Transverse colon (tissue), 4 donors: ENCODE results near the gene RNPEP. TPM values are rescaled to one million over a fixed set of nuclear protein-coding genes. Genes with fewer than 3 reads are reported as not detected.

Experiments used
- DNase-seq: peaks from one replicate; pipeline ENCODE4 v3.0.0-alpha.2; 2019
- H3K27ac ChIP-seq, 4 donors: fragments of 200-600 bp; sonication (generic); 2 replicates each; pipeline ENCODE4 v1.5.1; 2016 to 2018; ENCODE audit warnings: inconsistent platforms in 4 of 4
- H3K27me3 ChIP-seq: fragments of 200-600 bp; sonication (generic); 2 replicates; pipeline ENCODE4 v1.5.1; 2017; ENCODE audit warnings: inconsistent platforms
- H3K36me3 ChIP-seq, 4 donors: fragments of 200-600 bp; sonication (generic); 2 replicates each; pipeline ENCODE4 v1.5.1; 2017 to 2019; ENCODE audit warnings: inconsistent platforms in 4 of 4
- H3K4me1 ChIP-seq, 4 donors: fragments of 200-600 bp; sonication (generic); 2 replicates each; pipeline ENCODE4 v1.5.1; 2017 to 2020; ENCODE audit warnings: inconsistent platforms in 4 of 4
- H3K4me3 ChIP-seq, 4 donors: fragments of 200-600 bp; sonication (generic); 1 replicate in 1 of 4; 2 replicates in 3 of 4; pipeline versions ENCODE4 v1.5.1 to v1.6.1; 2017 to 2019; ENCODE audit warnings: inconsistent platforms in 4 of 4
- H3K9me3 ChIP-seq, 2 donors: fragments of 200-600 bp; sonication (generic); 2 replicates each; pipeline ENCODE4 v1.5.1; 2017 to 2019; ENCODE audit warnings: inconsistent platforms in 2 of 2
- EP300 ChIP-seq: sonication (generic); formaldehyde crosslinking; IDR thresholded peaks from one replicate; pipeline ENCODE4 v1.6.1; 2017; ENCODE audit warnings: antibody characterized with exemption, low read depth
- POLR2A ChIP-seq: fragments of 450-650 bp; IDR thresholded peaks from one replicate; pipeline ENCODE4 v1.6.1; 2016; ENCODE audit warnings: antibody characterized with exemption, mild to moderate bottlenecking, moderate library complexity
- POLR2AphosphoS5 ChIP-seq, 3 donors: sonication (generic); formaldehyde crosslinking; IDR thresholded peaks; one replicate each; pipeline ENCODE4 v1.6.1; 2016; ENCODE audit warnings: antibody characterized with exemption in 3 of 3
- WGBS, 2 donors: methylation state at CpG; one replicate each; pipeline ENCODE4 v1.1.5; 2018; ENCODE audit warnings: low coverage in 1 of 2; 5-methylcytosine and 5-hydroxymethylcytosine counted together
- in situ Hi-C, 4 donors: fragments of 200-750 bp; cut with MboI; loops; one replicate each; pipeline versions ENCODE4 v1.15.0 to v1.15.1; 2017; ENCODE audit warnings: low sequenced_read_pairs in 3 of 4, low pct_ligation_motif_present in 1 of 4, low pct_unique_long_range_greater_than_20kb in 1 of 4
- intact Hi-C: fragments of 100-400 bp; cut with DNase I; formaldehyde crosslinking; loops from one replicate; pipeline ENCODE4 v1.15.1; 2023; ENCODE audit warnings: low total_unique reads
- total RNA-seq, 4 donors: library from RNA; depleted of rRNA; stranded (reverse); fragments of >200 nt; gene quantifications; one replicate each; pipeline ENCODE4 v1.1.0, GENCODE V29; 2016
- TF ChIP-seq, protein P1 (sequence below), 5 experiments: fragments of 200-600 bp in 3 of 5; fragments of 450-650 bp in 2 of 5; sonication (generic) in 3 of 5; IDR thresholded peaks; 1 replicate in 2 of 5; 2 replicates in 3 of 5; pipeline ENCODE4 v1.5.1; 2016 to 2017; ENCODE audit warnings: antibody characterized with exemption in 5 of 5, inconsistent platforms in 3 of 5, mild to moderate bottlenecking in 2 of 5, moderate library complexity in 1 of 5

Gene RNPEP
- total RNA-seq, 4 donors from 2014 or later = 118 to 285 (median 184) TPM

DNA sequence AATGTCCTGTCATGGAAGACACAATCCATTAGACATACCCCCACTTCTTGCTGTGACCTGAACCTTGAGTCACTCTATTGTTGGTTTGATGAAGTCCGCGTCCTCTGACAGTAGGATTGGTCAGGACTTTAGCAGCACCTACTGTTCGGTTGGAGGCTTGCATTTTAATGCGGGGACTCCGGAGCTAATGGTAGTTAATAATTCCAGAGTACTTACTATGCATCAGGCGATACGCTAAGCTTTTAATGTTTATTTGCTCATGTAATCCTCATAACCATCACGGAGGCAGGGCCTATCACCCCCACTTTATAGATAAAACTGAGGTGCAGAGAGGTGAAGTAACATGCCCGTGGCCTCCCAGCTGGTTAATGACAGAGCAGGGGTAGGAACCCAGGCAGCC lies 20.1 kb downstream of the RNPEP start:
- Histone ChIP-seq H3K27me3 (no peaks in the 10 kb centered on the region), H3K9me3 (no peaks in the 10 kb centered on the region), H3K4me1 (peaks cover 0 to 11% (median 10%) of the 10 kb centered on the region in 4 donors), H3K27ac (no peak overlapping the region), H3K36me3 (peaks cover 0 to 67% (median 23%) of the 10 kb centered on the region in 4 donors), H3K4me3 (no peak overlapping the region)
- intact Hi-C loops (no loop called here), in situ Hi-C loops (no loop called here)
- no peak for DNase-seq
- 75 to 86% methylated on average over 9 of the region's 9 CpGs for WGBS, 2 donors
- no peak for TF ChIP-seq EP300
- no peak for TF ChIP-seq POLR2A
- no peak for TF ChIP-seq POLR2AphosphoS5 (IDR thresholded peaks at IDR 0.05)
- TF ChIP-seq, protein P1, sequence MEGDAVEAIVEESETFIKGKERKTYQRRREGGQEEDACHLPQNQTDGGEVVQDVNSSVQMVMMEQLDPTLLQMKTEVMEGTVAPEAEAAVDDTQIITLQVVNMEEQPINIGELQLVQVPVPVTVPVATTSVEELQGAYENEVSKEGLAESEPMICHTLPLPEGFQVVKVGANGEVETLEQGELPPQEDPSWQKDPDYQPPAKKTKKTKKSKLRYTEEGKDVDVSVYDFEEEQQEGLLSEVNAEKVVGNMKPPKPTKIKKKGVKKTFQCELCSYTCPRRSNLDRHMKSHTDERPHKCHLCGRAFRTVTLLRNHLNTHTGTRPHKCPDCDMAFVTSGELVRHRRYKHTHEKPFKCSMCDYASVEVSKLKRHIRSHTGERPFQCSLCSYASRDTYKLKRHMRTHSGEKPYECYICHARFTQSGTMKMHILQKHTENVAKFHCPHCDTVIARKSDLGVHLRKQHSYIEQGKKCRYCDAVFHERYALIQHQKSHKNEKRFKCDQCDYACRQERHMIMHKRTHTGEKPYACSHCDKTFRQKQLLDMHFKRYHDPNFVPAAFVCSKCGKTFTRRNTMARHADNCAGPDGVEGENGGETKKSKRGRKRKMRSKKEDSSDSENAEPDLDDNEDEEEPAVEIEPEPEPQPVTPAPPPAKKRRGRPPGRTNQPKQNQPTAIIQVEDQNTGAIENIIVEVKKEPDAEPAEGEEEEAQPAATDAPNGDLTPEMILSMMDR (IDR thresholded peaks at IDR 0.05) = no peak

DNA sequence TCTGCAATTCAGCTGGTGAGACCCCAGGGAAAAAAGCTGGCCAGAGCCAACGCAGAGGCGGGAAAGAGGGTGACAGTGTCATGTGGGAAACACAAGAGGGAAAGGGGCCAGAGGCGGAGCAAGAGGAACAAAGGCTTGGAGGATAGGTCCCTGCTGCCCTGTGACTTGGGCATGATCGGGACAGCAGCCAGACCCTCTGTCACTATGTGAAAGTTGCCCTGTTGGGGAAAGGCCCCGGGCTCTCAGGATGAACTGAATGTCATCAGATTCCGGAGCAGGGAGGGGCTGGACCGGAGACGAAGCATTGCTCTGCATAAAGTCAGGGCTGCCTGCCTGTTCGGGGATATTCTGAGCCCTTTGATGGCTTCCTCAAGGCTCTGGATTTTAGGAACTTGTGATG lies 22.3 kb downstream of the RNPEP start:
- Histone ChIP-seq H3K9me3 (no peaks in the 10 kb centered on the region), H3K27me3 (no peaks in the 10 kb centered on the region), H3K4me1 (peaks cover 0 to 29% (median 23%) of the 10 kb centered on the region in 4 donors), H3K36me3 (peaks cover 0 to 57% (median 23%) of the 10 kb centered on the region in 4 donors), H3K4me3 (no peak overlapping the region), H3K27ac (no peak overlapping the region)
- in situ Hi-C loops = loop anchor here in 1 of 4 donors (5.0 kb wide), 1 partner anchor 118 kb away; the partner anchor contains the start of gene GPR37L1
- DNase-seq = no peak
- intact Hi-C loops = loop anchor here (5.0 kb wide), 1 partner anchor 128 kb away; no protein-coding TSS in a partner anchor
- WGBS, 2 donors = 85% methylated on average over 9 of the region's 9 CpGs; no CpG with 5 or more reads in 1 of the 2 donors
- TF ChIP-seq POLR2A (no peak), EP300 (no peak)

DNA sequence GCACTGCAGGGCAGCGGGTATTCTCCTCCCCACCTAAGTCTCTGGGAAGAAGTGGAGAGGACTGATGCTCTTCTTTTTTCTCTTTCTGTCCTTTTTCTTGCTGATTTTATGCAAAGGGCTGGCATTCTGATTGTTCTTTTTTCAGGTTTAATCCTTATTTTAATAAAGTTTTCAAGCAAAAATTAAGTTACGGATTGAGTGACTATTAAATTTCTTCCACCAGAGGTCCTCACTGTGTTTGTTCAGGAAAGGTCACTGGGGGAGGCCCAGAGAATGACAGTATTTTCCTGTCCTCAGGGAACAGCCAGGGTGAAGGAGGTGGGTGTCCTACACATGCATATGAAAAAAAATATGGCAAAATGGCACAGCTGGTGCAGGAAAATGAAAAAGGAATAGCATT lies 23.5 kb downstream of the RNPEP start:
- in situ Hi-C loops = loop anchor here in 1 of 4 donors (5.0 kb wide), 1 partner anchor 116 kb away; the partner anchor contains the start of gene GPR37L1
- Histone ChIP-seq H3K27me3 (no peaks in the 10 kb centered on the region), H3K9me3 (no peaks in the 10 kb centered on the region), H3K36me3 (peaks cover 0 to 45% (median 18%) of the 10 kb centered on the region in 4 donors), H3K4me1 (peaks cover 0 to 34% (median 24%) of the 10 kb centered on the region in 4 donors), H3K4me3 (no peak overlapping the region), H3K27ac (peak overlapping the region in 2 of 4 donors; percentile 26 to 91)
- 77 to 80% methylated on average over 2 of the region's 2 CpGs for WGBS, 2 donors
- intact Hi-C loops = loop anchor here (5.0 kb wide), 1 partner anchor 126 kb away; no protein-coding TSS in a partner anchor
- TF ChIP-seq, protein P1 (IDR thresholded peaks at IDR 0.05) = peak; percentile 27 to 59 (median 32)
- no peak for TF ChIP-seq POLR2A
- no peak for DNase-seq

DNA sequence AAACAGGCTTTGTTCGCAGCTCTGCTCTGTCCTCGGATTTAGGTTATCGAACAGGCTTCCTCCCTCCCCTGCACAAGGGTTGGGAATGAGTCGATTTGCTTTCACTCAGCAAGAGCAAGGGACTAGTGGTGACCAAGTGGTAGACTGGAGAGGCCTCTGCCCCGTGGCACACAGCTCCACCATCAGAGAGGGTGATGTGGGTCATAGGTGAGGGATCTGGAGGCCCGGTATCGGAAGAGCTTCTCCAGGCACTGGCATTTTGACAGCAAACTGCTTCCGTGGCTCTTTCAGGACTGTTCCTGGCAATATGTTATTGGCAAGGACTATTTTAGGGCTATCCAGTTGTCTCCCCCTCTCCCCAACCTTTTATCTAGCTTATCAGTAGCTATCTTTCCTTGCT lies 24.9 kb downstream of the RNPEP start:
- no peak for TF ChIP-seq POLR2AphosphoS5 (IDR thresholded peaks at IDR 0.05)
- no peak for TF ChIP-seq POLR2A
- Histone ChIP-seq H3K27me3 (no peaks in the 10 kb centered on the region), H3K4me3 (no peak overlapping the region), H3K4me1 (peaks cover 0 to 34% (median 24%) of the 10 kb centered on the region in 4 donors), H3K9me3 (no peaks in the 10 kb centered on the region), H3K36me3 (peaks cover 0 to 35% (median 16%) of the 10 kb centered on the region in 4 donors), H3K27ac (peak overlapping the region; percentile 86 to 94 (median 92))
- DNase-seq = peak; percentile 38
- intact Hi-C loops = loop anchor here (5.0 kb wide), 1 partner anchor 125 kb away; no protein-coding TSS in a partner anchor
- 54% methylated on average over 8 of the region's 8 CpGs; no CpG with 5 or more reads in 1 of the 2 donors for WGBS, 2 donors
- in situ Hi-C loops = loop anchor here in 1 of 4 donors (5.0 kb wide), 1 partner anchor 115 kb away; the partner anchor contains the start of gene GPR37L1

DNA sequence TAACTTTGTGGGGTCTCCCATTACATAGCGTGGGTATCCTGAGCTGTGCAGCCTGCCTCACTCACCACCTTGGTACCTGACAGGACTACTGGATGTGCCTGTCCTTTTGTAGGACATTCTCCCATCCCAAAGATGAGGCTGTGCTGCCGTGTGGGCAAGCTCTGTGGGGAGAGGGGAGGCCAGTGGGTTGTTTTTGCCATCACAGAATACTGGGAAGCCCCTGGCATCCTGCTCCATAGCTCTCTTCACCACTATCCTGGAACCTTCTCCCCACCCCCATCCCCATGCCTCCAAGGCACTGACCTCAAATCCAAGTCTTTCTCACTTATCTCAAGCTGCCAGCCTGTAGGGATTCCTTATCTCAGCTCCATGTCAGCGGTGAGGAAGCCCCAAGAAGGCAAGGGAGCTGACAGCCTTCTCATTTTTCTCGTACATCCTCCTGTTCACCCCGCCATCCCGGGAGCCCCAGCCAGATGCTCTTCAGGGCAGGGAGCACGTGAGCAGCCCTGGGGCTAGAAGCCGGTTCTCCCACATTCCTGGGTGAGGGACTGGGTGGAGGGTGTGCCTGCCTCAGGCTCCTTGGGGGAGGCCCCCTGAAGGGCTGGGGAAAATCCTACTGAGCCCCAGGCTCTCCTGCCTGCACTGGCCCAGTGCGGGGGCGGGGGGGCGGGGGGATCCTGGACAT lies 25.5 kb downstream of the RNPEP start:
- Histone ChIP-seq H3K27ac (peak overlapping the region; percentile 86 to 94 (median 92)), H3K9me3 (no peaks in the 10 kb centered on the region), H3K4me1 (peaks cover 0 to 34% (median 24%) of the 10 kb centered on the region in 4 donors), H3K27me3 (no peaks in the 10 kb centered on the region), H3K36me3 (peaks cover 0 to 32% (median 15%) of the 10 kb centered on the region in 4 donors), H3K4me3 (peak overlapping the region in 1 of 4 donors; percentile 38)
- intact Hi-C loops (loop anchor here (5.0 kb wide), 1 partner anchor 124 kb away; no protein-coding TSS in a partner anchor), in situ Hi-C loops (loop anchor here in 1 of 4 donors (5.0 kb wide), 1 partner anchor 114 kb away; the partner anchor contains the start of gene GPR37L1)
- 35 to 57% methylated on average over 5 to 11 of the region's 11 CpGs for WGBS, 2 donors
- peak; percentile 35 for TF ChIP-seq EP300
- TF ChIP-seq, protein P1 (IDR thresholded peaks at IDR 0.05) = no peak
- TF ChIP-seq POLR2AphosphoS5 (IDR thresholded peaks at IDR 0.05) = peak in 2 of 3 donors; percentile 60 to 88
- peak; percentile 29 for TF ChIP-seq POLR2A
- peak; percentile 90 for DNase-seq
